ENCODE measurements around the gene CABP7. TPM values are rescaled to one million over a fixed set of nuclear protein-coding genes. Genes with fewer than 3 reads are reported as not detected.
"Not testable (repeated sequence)": the region's sequence is repeated elsewhere in the genome, so short reads cannot be mapped to it uniquely, and the experiment has no call there.

The CABP7 gene
- total RNA-seq, 1 experiment from 2014 or later: not detected

GRCh38 chr22:29753808-29754657 is 34.2 kb downstream of the CABP7 start:
- ChIA-PET POLR2A (interaction anchor here (0.6 kb wide), 2 partner anchors 493 kb away, joined by 3 to 9 read pairs; partner anchors contain the start of gene LIF), CTCF (no interaction called here), RAD21 (ENCODE audit: low non-redundant PET in 1 of 2, low total read pairs in 2 of 2, uncharacterized antibody in 2 of 2, unreplicated experiment in 2 of 2) (no interaction called here)
- H3K4me1 ChIP-seq (ENCODE audit: control insufficient read depth in 1 of 2, insufficient read depth in 2 of 2, low read length in 2 of 2): peaks cover 0 to 9% of the 10 kb centered on the region in 2 experiments; a peak in 2 of 4 replicates
- H3K9me2 ChIP-seq (ENCODE audit: insufficient read depth): no peaks in the 10 kb centered on the region
- no peak overlapping the region for H3K27ac ChIP-seq (ENCODE audit: low read depth, low read length)
- no peak overlapping the region for H3K4me3 ChIP-seq (replicated peaks in 1 of 2; ENCODE audit: low read depth in 1 of 2, low read length in 2 of 2)
- no peaks in the 10 kb centered on the region for H3K79me2 ChIP-seq (ENCODE audit: insufficient read depth, low read length)
- BruUV-seq (replicated peaks): no TSS peak
- ATAC-seq: no peak
- no peaks in the 10 kb centered on the region for H3K27me3 ChIP-seq (ENCODE audit: insufficient read depth, low read length)
- H2AFZ ChIP-seq (ENCODE audit: low read depth, low read length, poor library complexity, severe bottlenecking): no peak overlapping the region
- no peaks in the 10 kb centered on the region for H3K9me3 ChIP-seq (ENCODE audit: control insufficient read depth in 1 of 2, insufficient read depth in 1 of 2, low read depth in 1 of 2, low read length in 2 of 2)
- DNase-seq (ENCODE audit: low read depth, low spot score): no peak
- H4K20me1 ChIP-seq (ENCODE audit: insufficient read depth): no peaks in the 10 kb centered on the region
- no peaks in the 10 kb centered on the region for H3K36me3 ChIP-seq (ENCODE audit: control insufficient read depth in 1 of 2, insufficient read depth in 2 of 2, low read length in 2 of 2)
- no peak overlapping the region for H3K4me2 ChIP-seq (ENCODE audit: low read length)
- TF ChIP-seq RAD21 (IDR thresholded peaks at IDR 0.05; ENCODE audit: low read depth) (no peak), CBX3 (IDR thresholded peaks at IDR 0.05; ENCODE audit: low read depth) (no peak), REST (IDR thresholded peaks at IDR 0.05; ENCODE audit: low read depth) (no peak), ELF1 (IDR thresholded peaks at IDR 0.05; ENCODE audit: borderline replicate concordance, low read depth) (no peak), SRF (IDR thresholded peaks at IDR 0.05; ENCODE audit: low read depth) (no peak), YY1 (IDR thresholded peaks at IDR 0.05; ENCODE audit: extremely low read depth, insufficient replicate concordance, low read depth, low read length) (no peak), ZNF274 (IDR thresholded peaks at IDR 0.05; ENCODE audit: low read depth, low read length) (no peak), POLR2A (IDR thresholded peaks at IDR 0.05; ENCODE audit: borderline replicate concordance, extremely low read depth, insufficient read depth, insufficient read length) (no peak), EGR1 (IDR thresholded peaks at IDR 0.05; ENCODE audit: low read depth) (no peak), EZH2 (IDR thresholded peaks at IDR 0.05) (no peak)
- H3K9ac ChIP-seq (ENCODE audit: low read length): no peak overlapping the region
- intact Hi-C loops (cut with micrococcal nuclease): no loop called here

- RAD21 ChIA-PET (ENCODE audit: low non-redundant PET in 1 of 2, low total read pairs in 2 of 2, uncharacterized antibody in 2 of 2, unreplicated experiment in 2 of 2); H3K9me3 ChIP-seq (ENCODE audit: control insufficient read depth in 1 of 2, insufficient read depth in 1 of 2, low read depth in 1 of 2, low read length in 2 of 2); H2AFZ ChIP-seq (ENCODE audit: low read depth, low read length, poor library complexity, severe bottlenecking); ATAC-seq; CTCF ChIA-PET; H3K27ac ChIP-seq (ENCODE audit: low read depth, low read length); H3K79me2 ChIP-seq (ENCODE audit: insufficient read depth, low read length); DNase-seq (ENCODE audit: low read depth, low spot score); intact Hi-C loops (cut with micrococcal nuclease); H3K9ac ChIP-seq (ENCODE audit: low read length); H3K4me3 ChIP-seq (replicated peaks in 1 of 2; ENCODE audit: low read depth in 1 of 2, low read length in 2 of 2); H3K36me3 ChIP-seq (ENCODE audit: control insufficient read depth in 1 of 2, insufficient read depth in 2 of 2, low read length in 2 of 2); H3K4me1 ChIP-seq (ENCODE audit: control insufficient read depth in 1 of 2, insufficient read depth in 2 of 2, low read length in 2 of 2); BruUV-seq (replicated peaks); H3K9me2 ChIP-seq (ENCODE audit: insufficient read depth); H3K4me2 ChIP-seq (ENCODE audit: low read length); H4K20me1 ChIP-seq (ENCODE audit: insufficient read depth); H3K27me3 ChIP-seq (ENCODE audit: insufficient read depth, low read length): not testable (repeated sequence)
- POLR2A ChIA-PET: interaction anchor here (0.6 kb wide), 1 partner anchor 492 kb away, joined by 9 read pairs; the partner anchor contains the start of gene LIF
These were observed 35.0 kb downstream of the CABP7 start for GRCh38 chr22:29754658-29755395.
